Embryonic facial prominence (tissue), 1 donor: ENCODE measurements around the gene TRIM45.
"Not testable (repeated sequence)": the region's sequence is repeated elsewhere in the genome, so short reads cannot be mapped to it uniquely, and the experiment has no call there.

ENCODE experiments used
- DNase-seq: peaks from one replicate; pipeline ENCODE4 v3.0.0-alpha.2; 2016; ENCODE audit errors: extremely low spot score

TRIM45 gene

GRCh38 chr1:117101858-117102257 is 19.7 kb downstream of the TRIM45 start:
- DNase-seq: not testable (repeated sequence)

- DNase-seq: no peak
Measured at GRCh38 chr1:117101334-117101733, 20.2 kb downstream of the TRIM45 start.

DNA sequence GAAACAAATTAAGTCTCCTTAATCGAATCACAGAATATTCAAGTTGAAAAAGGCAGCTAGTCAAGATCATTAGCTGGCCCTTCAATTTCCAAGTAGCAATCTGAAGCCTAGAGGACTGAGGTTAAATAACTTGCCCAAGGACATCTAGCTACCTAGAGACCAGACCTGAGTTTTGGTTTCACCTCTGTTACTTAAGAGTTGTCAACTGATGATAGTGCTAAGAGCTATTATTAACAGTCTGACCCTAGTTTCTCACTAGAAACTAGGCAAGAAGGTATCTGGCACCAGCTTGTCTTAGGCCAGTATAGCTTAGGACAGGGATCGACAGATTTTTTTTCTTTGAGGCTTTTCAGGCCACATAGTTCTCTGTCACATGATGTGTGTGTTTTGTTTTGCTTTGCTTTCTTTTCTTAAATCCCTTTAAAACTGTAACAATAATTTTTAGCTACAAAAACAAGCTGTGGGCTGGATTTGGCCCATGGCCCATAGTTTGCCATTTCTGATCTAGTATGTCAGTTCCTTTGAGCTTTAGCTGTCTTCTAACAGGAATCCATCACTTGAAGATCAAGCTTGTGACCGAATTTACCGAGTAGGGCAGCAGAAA is 23.2 kb downstream of the TRIM45 start:
- no peak for DNase-seq

GRCh38 chr1:117097443-117097842 is 24.1 kb downstream of the TRIM45 start:
- no peak for DNase-seq

DNA sequence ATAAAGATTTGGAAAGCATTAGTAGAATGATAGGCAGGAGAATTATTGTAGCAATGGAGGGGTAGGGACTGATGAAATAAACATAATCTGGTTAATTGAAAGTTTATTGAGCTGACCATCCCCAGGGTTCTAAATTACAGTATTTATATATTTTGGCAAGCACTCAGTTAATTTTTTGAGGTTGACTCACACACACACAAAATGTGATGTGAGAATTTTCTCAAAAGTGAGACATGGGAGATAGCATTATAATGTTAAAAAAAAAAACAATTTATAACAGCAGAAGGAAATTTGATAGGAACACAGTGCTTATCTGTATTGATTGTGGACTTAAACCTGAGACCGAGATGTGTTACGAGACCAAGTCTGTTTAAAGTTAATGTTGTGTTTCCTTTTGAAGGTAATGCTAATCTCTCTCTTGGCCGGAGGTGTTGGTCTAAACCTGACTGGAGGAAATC is 24.6 kb downstream of the TRIM45 start:
- DNase-seq: no peak

DNA sequence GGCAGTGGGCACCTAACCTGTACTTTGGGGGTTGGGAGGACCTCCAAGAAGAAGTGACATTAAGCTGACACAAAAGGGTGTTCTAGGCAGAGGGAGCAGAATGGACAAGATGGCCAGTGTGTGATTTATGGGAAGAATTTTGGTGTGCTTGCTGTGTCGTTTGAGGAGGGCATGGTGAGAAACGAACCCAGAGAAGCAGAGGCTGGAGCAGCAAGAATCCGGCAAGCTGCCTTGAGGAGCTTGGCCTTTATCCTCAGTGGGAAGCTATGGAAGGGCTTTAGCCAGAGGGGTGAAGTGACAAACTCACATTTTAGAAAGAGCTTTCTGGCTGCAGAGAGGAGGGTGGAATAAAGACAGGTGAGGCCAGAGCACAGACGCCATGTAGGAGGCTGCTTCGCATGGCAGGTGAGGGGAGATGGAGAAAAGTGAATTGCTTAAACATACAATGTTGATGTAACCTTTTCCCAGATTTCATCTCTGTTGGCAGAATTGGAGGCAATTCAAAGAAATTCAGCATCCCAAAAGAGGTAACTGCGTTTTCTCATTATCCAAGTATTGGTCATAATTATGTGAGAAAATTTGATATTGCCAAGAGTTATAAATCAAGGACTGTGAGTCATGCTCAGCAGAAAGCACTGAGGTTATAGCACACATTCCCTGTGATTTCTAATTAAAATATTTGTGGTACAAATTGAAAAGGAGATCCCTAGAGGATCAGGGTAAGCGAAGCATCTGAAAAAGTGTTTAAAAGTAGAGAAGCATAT is 26.5 kb downstream of the TRIM45 start:
- no peak for DNase-seq

DNA sequence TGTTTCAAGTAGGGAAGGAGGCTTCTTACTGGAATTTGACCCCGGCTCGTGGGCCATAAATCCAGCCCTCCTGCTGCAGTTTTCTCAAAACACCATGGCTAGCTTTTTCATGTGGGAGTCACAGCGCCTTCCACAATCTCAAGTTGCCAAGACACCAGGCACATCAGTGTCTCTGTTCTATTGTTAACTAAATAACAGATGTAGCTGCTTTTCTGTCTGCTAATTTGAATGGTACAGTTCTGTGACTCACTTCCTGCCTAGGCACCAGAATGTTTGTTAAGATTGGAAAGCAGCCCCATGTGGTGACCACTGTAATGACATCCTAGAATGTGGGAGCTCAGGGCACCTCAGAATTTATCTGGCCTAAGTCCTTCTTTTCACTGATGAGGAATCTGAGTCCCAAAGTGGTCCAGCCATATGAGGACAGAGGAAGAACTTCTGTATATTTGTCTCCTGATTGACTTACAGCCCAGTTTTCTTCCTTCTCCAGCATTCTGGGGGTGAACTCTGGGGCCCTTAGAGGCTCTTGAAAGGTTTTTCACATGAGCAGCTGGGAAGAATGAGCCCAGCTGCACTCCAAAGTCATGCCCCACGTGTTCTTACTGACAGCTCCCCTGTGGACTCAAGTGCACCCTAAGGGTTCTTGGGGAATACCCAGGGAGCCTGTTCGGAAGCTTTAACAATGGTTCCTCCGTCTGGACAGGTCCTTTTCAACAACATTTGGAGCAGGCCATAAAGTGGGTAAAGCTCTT is 27.5 kb downstream of the TRIM45 start:
- no peak for DNase-seq

- peak; percentile 35 for DNase-seq
Measured at GRCh38 chr1:117093091-117093534, 28.4 kb downstream of the TRIM45 start.

DNA sequence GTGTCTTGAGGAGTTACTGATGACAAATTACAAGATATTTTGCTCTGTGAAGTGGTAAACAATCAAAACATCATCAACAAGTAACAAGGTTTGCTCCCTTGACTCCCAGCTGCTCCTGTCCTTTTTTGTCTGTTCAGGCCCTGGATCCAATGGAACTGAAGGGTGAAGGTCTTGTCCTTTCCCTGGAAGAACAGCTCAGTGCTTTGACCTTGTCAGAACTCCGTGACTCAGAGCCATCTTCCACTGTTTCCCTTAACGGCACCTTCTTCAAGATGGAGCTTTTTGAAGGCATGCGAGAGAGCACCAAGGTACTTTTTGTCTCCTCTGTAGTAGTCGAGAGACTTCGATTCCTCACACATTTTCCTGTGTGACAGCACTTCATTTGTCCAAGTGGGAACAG is 29.0 kb downstream of the TRIM45 start:
- DNase-seq: no peak

DNA sequence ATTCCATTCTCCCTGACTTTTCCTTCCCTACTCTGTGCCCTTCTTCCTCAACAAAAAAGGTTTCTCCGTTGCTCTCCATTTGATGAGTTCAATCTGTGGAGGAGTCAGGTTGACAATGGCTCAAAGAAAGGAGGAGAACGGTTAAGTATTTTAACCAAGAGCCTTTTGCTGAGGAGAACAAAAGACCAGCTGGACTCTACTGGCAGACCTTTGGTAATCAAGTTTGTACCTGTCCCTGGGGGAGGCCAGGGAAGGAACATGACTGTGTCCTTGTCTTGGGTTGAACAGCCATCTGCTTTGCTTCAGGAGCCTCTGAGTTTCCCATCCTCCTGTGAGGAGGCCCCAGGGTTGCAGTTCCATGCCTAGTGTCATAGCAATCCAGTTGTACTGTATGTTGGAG is 31.6 kb downstream of the TRIM45 start:
- no peak for DNase-seq

DNA sequence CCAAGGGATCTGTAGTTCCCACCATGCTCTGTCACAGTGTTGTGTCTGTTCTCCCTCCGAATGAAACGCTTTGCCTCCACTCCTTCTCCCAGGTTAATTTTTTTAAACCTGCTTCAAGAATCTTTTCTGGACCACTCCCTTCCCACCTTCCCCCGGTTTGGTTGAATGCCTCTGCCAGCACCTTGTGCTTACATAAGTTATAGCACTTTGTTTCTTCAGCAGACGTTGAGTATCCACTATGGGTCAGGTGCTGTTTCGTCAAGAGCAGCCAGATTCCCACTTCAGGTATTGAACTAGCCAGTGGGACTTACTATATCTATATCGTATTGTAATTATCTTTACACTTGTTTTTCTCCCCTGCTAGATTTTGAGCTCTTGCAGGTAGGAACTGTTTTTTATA is 33.9 kb downstream of the TRIM45 start:
- no peak for DNase-seq

DNA sequence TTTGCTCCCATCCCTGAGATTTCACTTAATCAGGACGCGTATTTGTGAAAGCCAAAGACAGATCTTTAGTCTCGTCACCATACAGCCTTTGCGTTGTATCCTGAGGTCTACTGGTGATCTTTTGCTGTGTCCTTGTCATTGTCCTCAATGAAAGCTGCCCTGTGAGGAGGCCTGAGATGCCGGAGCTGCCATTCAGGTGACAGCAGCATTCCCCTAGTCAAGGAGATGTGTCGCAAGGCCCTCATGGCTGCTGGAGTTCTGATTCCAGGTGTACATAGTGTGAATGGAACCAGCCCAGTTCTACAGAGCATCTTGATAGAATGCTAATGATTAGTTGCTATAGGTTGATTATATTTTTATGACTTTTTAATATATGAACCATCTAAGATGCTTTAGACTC is 37.3 kb downstream of the TRIM45 start:
- DNase-seq: no peak

- no peak for DNase-seq
Measured at GRCh38 chr1:117079737-117080136, 41.8 kb downstream of the TRIM45 start.

GRCh38 chr1:117077267-117077666 is 44.3 kb downstream of the TRIM45 start:
- DNase-seq: no peak

GRCh38 chr1:117076648-117077047 is 44.9 kb downstream of the TRIM45 start:
- no peak for DNase-seq

DNA sequence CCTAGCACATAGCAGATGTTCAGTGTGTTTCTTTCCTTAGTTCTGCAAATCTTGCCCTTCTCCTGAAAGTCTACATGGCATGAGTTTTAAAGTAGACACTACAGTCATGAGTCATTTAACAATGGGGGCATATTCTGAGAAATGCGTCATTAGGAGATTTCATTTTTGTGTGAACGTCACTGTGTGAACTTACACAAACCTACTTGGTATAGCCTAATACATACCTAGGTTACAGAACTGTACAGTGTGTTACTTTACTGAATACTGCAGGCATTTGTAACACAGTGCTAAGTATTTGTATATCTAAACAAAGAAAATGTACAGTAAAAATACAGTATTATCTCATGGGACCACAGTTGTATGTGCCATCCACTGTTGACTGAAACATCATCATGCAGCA is 51.4 kb downstream of the TRIM45 start:
- no peak for DNase-seq

- DNase-seq: no peak
Measured at GRCh38 chr1:117069220-117069844, 52.2 kb downstream of the TRIM45 start.

- DNase-seq: no peak
Measured at GRCh38 chr1:117068580-117068979, 53.0 kb downstream of the TRIM45 start.

- peak; percentile 25 for DNase-seq
Measured at GRCh38 chr1:117067533-117068370, 53.8 kb downstream of the TRIM45 start.

DNA sequence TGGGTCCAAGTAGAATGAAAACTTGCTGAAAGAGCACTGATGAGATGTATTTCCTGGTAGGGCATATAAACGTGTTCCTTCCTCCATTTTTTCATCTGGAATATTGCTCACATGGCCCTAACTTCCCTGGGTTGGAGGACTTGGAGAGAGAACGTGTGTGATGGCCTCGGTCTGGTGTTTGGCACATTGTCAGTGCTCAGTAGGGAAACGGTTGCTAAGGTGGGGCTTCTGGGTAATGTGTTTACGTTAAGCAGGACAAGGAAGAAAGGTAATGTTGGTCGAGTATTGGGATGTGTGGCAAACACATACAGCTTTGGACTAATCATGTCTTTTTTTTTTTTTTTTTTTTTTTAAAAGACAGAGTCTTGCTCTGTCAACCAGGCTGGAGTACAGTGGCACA is 55.2 kb downstream of the TRIM45 start:
- DNase-seq: no peak

- no peak for DNase-seq
Measured at GRCh38 chr1:117061986-117062415, 59.5 kb downstream of the TRIM45 start.
